HG02623 (cell line): ENCODE results near the gene RBM20.

ENCODE experiments used
- ATAC-seq: cut with Tn5 transposase; IDR thresholded peaks from one replicate; pipeline ENCODE4 v1.9.1; 2021; ENCODE audit warnings: moderate library complexity; ENCODE audit not compliant: unreplicated experiment

The RBM20 gene

GRCh38 chr10:110887560-110887959 lies 243.4 kb downstream of the RBM20 start:
- ATAC-seq, result no peak
